ENCODE data around the gene RAI1.

- no peak for TF ChIP-seq POLR2A (IDR thresholded peaks at IDR 0.05; ENCODE audit: low read length)
- no peak for TF ChIP-seq GATA1 (IDR thresholded peaks at IDR 0.05; ENCODE audit: low read depth, low read length)
These were observed 8.1 kb downstream of the RAI1 start for GRCh38 chr17:17689312-17689711.

Measured in erythroblast (primary cell).